ENCODE results near the gene GNA14.
"Not testable (repeated sequence)": the region's sequence is repeated elsewhere in the genome, so short reads cannot be mapped to it uniquely, and the experiment has no call there.

GNA14 gene

GRCh38 chr9:77486463-77486862 lies 161.7 kb downstream of the GNA14 start:
- DNase-seq = no peak

- DNase-seq = peak; percentile 40
Measured at GRCh38 chr9:77475641-77476473, 172.3 kb downstream of the GNA14 start.

GRCh38 chr9:77474936-77475335 lies 173.2 kb downstream of the GNA14 start:
- no peak for DNase-seq

GRCh38 chr9:77472646-77473045 lies 175.5 kb downstream of the GNA14 start:
- DNase-seq = no peak

GRCh38 chr9:77471572-77471971 lies 176.6 kb downstream of the GNA14 start:
- DNase-seq = no peak

- no peak for DNase-seq
Measured at GRCh38 chr9:77469515-77470231, 178.4 kb downstream of the GNA14 start.

GRCh38 chr9:77464661-77465060 lies 183.5 kb downstream of the GNA14 start:
- no peak for DNase-seq

GRCh38 chr9:77463151-77463550 lies 185.0 kb downstream of the GNA14 start:
- no peak for DNase-seq

- DNase-seq = no peak
Measured at GRCh38 chr9:77462066-77462465, 186.1 kb downstream of the GNA14 start.

- DNase-seq = no peak
Measured at GRCh38 chr9:77460938-77461337, 187.2 kb downstream of the GNA14 start.

- DNase-seq = peak; percentile 71
Measured at GRCh38 chr9:77457916-77458592, 190.1 kb downstream of the GNA14 start.

- peak; percentile 81 for DNase-seq
Measured at GRCh38 chr9:77456829-77457437, 191.2 kb downstream of the GNA14 start.

- DNase-seq = peak; percentile 32
Measured at GRCh38 chr9:77455312-77455927, 192.7 kb downstream of the GNA14 start.

GRCh38 chr9:77454663-77455062 lies 193.5 kb downstream of the GNA14 start:
- no peak for DNase-seq

GRCh38 chr9:77453825-77454647 lies 194.1 kb downstream of the GNA14 start:
- DNase-seq = no peak

- no peak for DNase-seq
Measured at GRCh38 chr9:77451507-77451906, 196.6 kb downstream of the GNA14 start.

- no peak for DNase-seq
Measured at GRCh38 chr9:77450085-77450475, 198.0 kb downstream of the GNA14 start.

GRCh38 chr9:77449240-77450084 lies 198.7 kb downstream of the GNA14 start:
- no peak for DNase-seq

GRCh38 chr9:77447646-77448045 lies 200.5 kb downstream of the GNA14 start:
- no peak for DNase-seq

GRCh38 chr9:77442436-77442835 lies 205.7 kb downstream of the GNA14 start:
- no peak for DNase-seq

GRCh38 chr9:77441124-77441523 lies 207.0 kb downstream of the GNA14 start:
- DNase-seq = not testable (repeated sequence)
